Measurements from ENCODE around the gene AIP. TPM values are rescaled to one million over a fixed set of nuclear protein-coding genes. Genes with fewer than 3 reads are reported as not detected.
A peak's percentile ranks its signal among the peaks of the same experiment; 100 is the strongest.

The AIP gene
- total RNA-seq, 1 donor from 2014 or later, result 50.1 TPM

- Mint-ChIP-seq H3K36me3 (ENCODE audit: low read depth) (peaks cover 10% of the 10 kb centered on the region), H3K9me3 (no peaks in the 10 kb centered on the region), H3K4me3 (no peak overlapping the region), H3K27ac (ENCODE audit: unreplicated experiment) (no peak overlapping the region), H3K27me3 (ENCODE audit: low read depth) (no peaks in the 10 kb centered on the region), H3K4me1 (peaks cover 1% of the 10 kb centered on the region)
- no peak for TF ChIP-seq CTCF (conservative IDR thresholded peaks at IDR 0.05)
- DNase-seq (ENCODE audit: low read depth, low spot score), result no peak
These were observed 13.3 kb downstream of the AIP start for GRCh38 chr11:67496113-67496512.

GRCh38 chr11:67497656-67498291 lies 14.9 kb downstream of the AIP start:
- Mint-ChIP-seq H3K4me1 (peaks cover 2% of the 10 kb centered on the region), H3K4me3 (no peak overlapping the region), H3K36me3 (ENCODE audit: low read depth) (peaks cover 12% of the 10 kb centered on the region), H3K27ac (ENCODE audit: unreplicated experiment) (no peak overlapping the region), H3K9me3 (no peaks in the 10 kb centered on the region), H3K27me3 (ENCODE audit: low read depth) (no peaks in the 10 kb centered on the region)
- DNase-seq (ENCODE audit: low read depth, low spot score), result no peak
- TF ChIP-seq CTCF (conservative IDR thresholded peaks at IDR 0.05), result no peak

GRCh38 chr11:67498544-67498972 lies 15.7 kb downstream of the AIP start:
- peaks cover 12% of the 10 kb centered on the region for H3K36me3 Mint-ChIP-seq (ENCODE audit: low read depth)
- H3K27ac Mint-ChIP-seq (ENCODE audit: unreplicated experiment), result no peak overlapping the region
- H3K4me1 Mint-ChIP-seq, result peaks cover 7% of the 10 kb centered on the region
- DNase-seq (ENCODE audit: low read depth, low spot score), result no peak
- TF ChIP-seq CTCF (conservative IDR thresholded peaks at IDR 0.05), result no peak
- no peaks in the 10 kb centered on the region for H3K9me3 Mint-ChIP-seq
- H3K27me3 Mint-ChIP-seq (ENCODE audit: low read depth), result no peaks in the 10 kb centered on the region
- H3K4me3 Mint-ChIP-seq, result no peak overlapping the region

GRCh38 chr11:67499808-67500483 lies 17.1 kb downstream of the AIP start:
- Mint-ChIP-seq H3K27ac (ENCODE audit: unreplicated experiment) (no peak overlapping the region), H3K4me3 (no peak overlapping the region), H3K9me3 (no peaks in the 10 kb centered on the region), H3K27me3 (ENCODE audit: low read depth) (no peaks in the 10 kb centered on the region), H3K36me3 (ENCODE audit: low read depth) (peaks cover 12% of the 10 kb centered on the region), H3K4me1 (peaks cover 9% of the 10 kb centered on the region)
- TF ChIP-seq CTCF (conservative IDR thresholded peaks at IDR 0.05), result no peak
- DNase-seq (ENCODE audit: low read depth, low spot score), result no peak

- DNase-seq (ENCODE audit: low read depth, low spot score), result no peak
- no peaks in the 10 kb centered on the region for H3K9me3 Mint-ChIP-seq
- peaks cover 11% of the 10 kb centered on the region for H3K4me1 Mint-ChIP-seq
- no peaks in the 10 kb centered on the region for H3K27me3 Mint-ChIP-seq (ENCODE audit: low read depth)
- no peak for TF ChIP-seq CTCF (conservative IDR thresholded peaks at IDR 0.05)
- H3K27ac Mint-ChIP-seq (ENCODE audit: unreplicated experiment), result no peak overlapping the region
- peak overlapping the region; percentile 48 for H3K4me3 Mint-ChIP-seq
- H3K36me3 Mint-ChIP-seq (ENCODE audit: low read depth), result peaks cover 12% of the 10 kb centered on the region
These were observed 17.6 kb downstream of the AIP start for GRCh38 chr11:67500484-67500821.

Data from neural crest cell (in vitro differentiated cells).